ENCODE results near the gene RCCD1.
A peak's percentile ranks its signal among the peaks of the same experiment; 100 is the strongest.

Gene RCCD1

DNA sequence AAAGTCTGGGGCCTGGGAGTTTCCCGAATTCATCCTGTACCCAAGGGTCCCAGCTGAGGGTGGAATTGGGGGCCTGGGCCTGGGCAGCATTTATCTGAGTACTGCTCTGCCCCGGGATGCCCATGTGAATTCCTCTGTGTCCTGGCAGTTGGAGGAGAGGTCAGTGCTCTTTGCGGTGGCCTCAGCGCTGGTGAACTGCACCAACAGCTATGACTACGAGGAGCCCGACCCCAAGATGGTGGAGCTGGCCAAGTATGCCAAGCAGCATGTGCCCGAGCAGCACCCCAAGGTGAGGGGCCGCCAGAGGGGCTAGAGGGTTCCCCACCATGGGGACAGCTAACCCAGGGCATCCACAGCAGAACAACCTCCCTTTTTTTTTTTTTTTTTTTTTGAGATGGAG, 6.2 kb upstream of the RCCD1 start:
- H3K4me1 ChIP-seq (ENCODE audit: insufficient read depth, poor library complexity, severe bottlenecking), result peaks cover 9% of the 10 kb centered on the region
- H3K36me3 ChIP-seq (ENCODE audit: low read depth), result peaks cover 84% of the 10 kb centered on the region
- no peak for ATAC-seq (ENCODE audit: low read depth)
- DNase-seq (ENCODE audit: low spot score), result no peak
- H3K4me3 ChIP-seq (ENCODE audit: severe bottlenecking), result no peak overlapping the region
- H3K27ac ChIP-seq (ENCODE audit: poor library complexity, severe bottlenecking), result peak overlapping the region; percentile 36
- TF ChIP-seq, protein P1, sequence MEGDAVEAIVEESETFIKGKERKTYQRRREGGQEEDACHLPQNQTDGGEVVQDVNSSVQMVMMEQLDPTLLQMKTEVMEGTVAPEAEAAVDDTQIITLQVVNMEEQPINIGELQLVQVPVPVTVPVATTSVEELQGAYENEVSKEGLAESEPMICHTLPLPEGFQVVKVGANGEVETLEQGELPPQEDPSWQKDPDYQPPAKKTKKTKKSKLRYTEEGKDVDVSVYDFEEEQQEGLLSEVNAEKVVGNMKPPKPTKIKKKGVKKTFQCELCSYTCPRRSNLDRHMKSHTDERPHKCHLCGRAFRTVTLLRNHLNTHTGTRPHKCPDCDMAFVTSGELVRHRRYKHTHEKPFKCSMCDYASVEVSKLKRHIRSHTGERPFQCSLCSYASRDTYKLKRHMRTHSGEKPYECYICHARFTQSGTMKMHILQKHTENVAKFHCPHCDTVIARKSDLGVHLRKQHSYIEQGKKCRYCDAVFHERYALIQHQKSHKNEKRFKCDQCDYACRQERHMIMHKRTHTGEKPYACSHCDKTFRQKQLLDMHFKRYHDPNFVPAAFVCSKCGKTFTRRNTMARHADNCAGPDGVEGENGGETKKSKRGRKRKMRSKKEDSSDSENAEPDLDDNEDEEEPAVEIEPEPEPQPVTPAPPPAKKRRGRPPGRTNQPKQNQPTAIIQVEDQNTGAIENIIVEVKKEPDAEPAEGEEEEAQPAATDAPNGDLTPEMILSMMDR (IDR thresholded peaks at IDR 0.05; ENCODE audit: poor library complexity, severe bottlenecking), result no peak
- no peaks in the 10 kb centered on the region for H3K9me3 ChIP-seq (ENCODE audit: severe bottlenecking)
- H3K27me3 ChIP-seq (ENCODE audit: insufficient read depth, poor library complexity, severe bottlenecking), result no peaks in the 10 kb centered on the region

DNA sequence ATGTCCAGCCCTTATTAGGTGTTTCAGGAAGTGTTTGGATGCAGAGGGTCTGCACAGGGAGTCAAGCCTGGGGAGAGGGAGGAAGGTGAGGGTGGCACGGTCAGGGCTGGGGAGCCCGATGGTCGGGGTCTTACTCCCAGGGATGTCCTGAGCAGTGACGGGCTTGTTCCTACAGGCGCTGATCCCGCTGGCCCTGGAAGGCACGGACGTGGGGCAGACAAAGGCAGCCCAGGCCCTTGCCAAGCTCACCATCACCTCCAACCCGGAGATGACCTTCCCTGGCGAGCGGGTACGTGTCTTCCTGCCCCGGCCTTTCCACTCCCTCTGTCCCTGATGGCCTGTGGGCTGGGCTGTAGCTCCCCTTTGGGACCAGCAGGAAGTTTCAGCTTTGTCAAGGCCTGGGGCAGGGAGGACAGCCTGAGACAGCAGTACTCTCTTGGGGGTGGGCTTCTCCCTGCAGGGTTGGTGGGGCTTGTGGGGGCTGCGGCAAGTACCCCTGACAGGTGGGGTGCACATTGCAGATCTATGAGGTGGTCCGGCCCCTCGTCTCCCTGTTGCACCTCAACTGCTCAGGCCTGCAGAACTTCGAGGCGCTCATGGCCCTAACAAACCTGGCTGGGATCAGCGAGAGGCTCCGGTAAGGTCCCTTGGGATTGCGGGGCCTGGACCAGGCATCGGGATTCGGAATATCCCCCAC, 4.6 kb upstream of the RCCD1 start:
- H3K9me3 ChIP-seq (ENCODE audit: severe bottlenecking), result no peaks in the 10 kb centered on the region
- peaks cover 72% of the 10 kb centered on the region for H3K36me3 ChIP-seq (ENCODE audit: low read depth)
- no peaks in the 10 kb centered on the region for H3K27me3 ChIP-seq (ENCODE audit: insufficient read depth, poor library complexity, severe bottlenecking)
- H3K27ac ChIP-seq (ENCODE audit: poor library complexity, severe bottlenecking), result peak overlapping the region; percentile 36
- H3K4me3 ChIP-seq (ENCODE audit: severe bottlenecking), result no peak overlapping the region
- H3K4me1 ChIP-seq (ENCODE audit: insufficient read depth, poor library complexity, severe bottlenecking), result peaks cover 9% of the 10 kb centered on the region
- TF ChIP-seq, protein P1 (IDR thresholded peaks at IDR 0.05; ENCODE audit: poor library complexity, severe bottlenecking), result no peak
- ATAC-seq (ENCODE audit: low read depth) (no peak), DNase-seq (ENCODE audit: low spot score) (no peak)

DNA sequence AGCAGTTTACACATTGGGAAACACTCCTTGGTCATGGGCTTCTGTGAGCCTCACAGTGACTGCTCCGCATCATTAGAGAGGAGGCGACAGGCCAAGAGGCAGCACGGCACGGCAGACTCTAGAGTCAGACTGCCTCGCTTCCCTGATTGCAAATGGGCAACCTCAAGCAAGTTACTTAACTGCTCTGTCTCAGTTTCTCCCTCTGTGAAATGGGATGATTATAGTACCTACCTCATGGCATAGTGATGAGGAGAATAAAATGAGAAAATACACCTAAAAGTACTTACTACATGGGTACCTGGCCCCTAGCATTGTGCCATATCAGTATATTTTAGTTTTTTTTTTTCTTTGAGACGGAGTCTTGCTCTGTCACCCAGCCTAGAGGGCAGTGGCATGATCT, 4.0 kb upstream of the RCCD1 start:
- Histone ChIP-seq H3K4me3 (ENCODE audit: severe bottlenecking) (no peak overlapping the region), H3K4me1 (ENCODE audit: insufficient read depth, poor library complexity, severe bottlenecking) (peaks cover 9% of the 10 kb centered on the region), H3K9me3 (ENCODE audit: severe bottlenecking) (no peaks in the 10 kb centered on the region), H3K27ac (ENCODE audit: poor library complexity, severe bottlenecking) (no peak overlapping the region), H3K27me3 (ENCODE audit: insufficient read depth, poor library complexity, severe bottlenecking) (no peaks in the 10 kb centered on the region), H3K36me3 (ENCODE audit: low read depth) (peaks cover 66% of the 10 kb centered on the region)
- TF ChIP-seq, protein P1 (IDR thresholded peaks at IDR 0.05; ENCODE audit: poor library complexity, severe bottlenecking), result no peak
- ATAC-seq (ENCODE audit: low read depth) (no peak), DNase-seq (ENCODE audit: low spot score) (no peak)

DNA sequence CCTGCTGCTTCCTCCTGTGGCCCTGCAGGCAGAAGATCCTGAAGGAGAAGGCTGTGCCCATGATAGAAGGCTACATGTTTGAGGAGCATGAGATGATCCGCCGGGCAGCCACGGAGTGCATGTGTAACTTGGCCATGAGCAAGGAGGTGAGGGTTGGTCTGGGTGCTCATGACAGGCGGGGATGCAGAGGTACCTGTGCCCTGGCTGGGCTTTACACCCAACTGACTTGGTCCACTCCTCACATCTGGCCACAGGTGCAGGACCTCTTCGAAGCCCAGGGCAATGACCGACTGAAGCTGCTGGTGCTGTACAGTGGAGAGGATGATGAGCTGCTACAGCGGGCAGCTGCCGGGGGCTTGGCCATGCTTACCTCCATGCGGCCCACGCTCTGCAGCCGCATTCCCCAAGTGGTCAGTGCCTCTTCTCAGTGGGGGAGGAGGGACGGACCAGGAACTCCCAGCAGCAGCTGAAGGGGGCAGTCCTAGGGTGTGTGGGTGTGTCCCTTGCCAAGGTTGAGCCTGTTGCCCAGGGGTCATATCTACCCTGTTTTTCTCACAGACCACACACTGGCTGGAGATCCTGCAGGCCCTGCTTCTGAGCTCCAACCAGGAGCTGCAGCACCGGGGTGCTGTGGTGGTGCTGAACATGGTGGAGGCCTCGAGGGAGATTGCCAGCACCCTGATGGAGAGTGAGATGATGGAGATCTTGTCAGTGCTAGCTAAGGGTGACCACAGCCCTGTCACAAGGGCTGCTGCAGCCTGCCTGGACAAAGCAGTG, 1.6 kb upstream of the RCCD1 start:
- DNase-seq (ENCODE audit: low spot score) (no peak), ATAC-seq (ENCODE audit: low read depth) (no peak)
- TF ChIP-seq, protein P1 (IDR thresholded peaks at IDR 0.05; ENCODE audit: poor library complexity, severe bottlenecking), result no peak
- Histone ChIP-seq H3K9me3 (ENCODE audit: severe bottlenecking) (no peaks in the 10 kb centered on the region), H3K27me3 (ENCODE audit: insufficient read depth, poor library complexity, severe bottlenecking) (no peaks in the 10 kb centered on the region), H3K27ac (ENCODE audit: poor library complexity, severe bottlenecking) (no peak overlapping the region), H3K4me1 (ENCODE audit: insufficient read depth, poor library complexity, severe bottlenecking) (peaks cover 14% of the 10 kb centered on the region), H3K4me3 (ENCODE audit: severe bottlenecking) (no peak overlapping the region), H3K36me3 (ENCODE audit: low read depth) (peaks cover 49% of the 10 kb centered on the region)
